Heart right ventricle (tissue), 16 donors: Measurements from ENCODE around the gene SV2A. TPM values are rescaled to one million over a fixed set of nuclear protein-coding genes. Genes with fewer than 3 reads are reported as not detected.

Experiments
- ATAC-seq, 8 donors: fragments of 200-7000 bp; cut with Tn5 transposase; one replicate each; pipeline ENCODE4 v1.9.1; 2020; ENCODE audit warnings: mild to moderate bottlenecking in 8 of 8, moderate library complexity in 8 of 8, moderate number of reproducible peaks in 1 of 8
- DNase-seq, 2 donors: peaks; one replicate each; pipeline ENCODE4 v3.0.0-alpha.2; 2020
- H3K27ac ChIP-seq, 10 donors: fragments of 200-600 bp; sonication (generic) in 2 of 10; one replicate each; pipeline versions ENCODE4 v1.5.0 to v1.8.0; 2020 to 2022; ENCODE audit warnings: mild to moderate bottlenecking in 3 of 10
- H3K27me3 ChIP-seq, 7 donors: fragments of 200-600 bp; one replicate each; pipeline ENCODE4 v1.8.0; 2021 to 2022; ENCODE audit warnings: mild to moderate bottlenecking in 2 of 7
- H3K36me3 ChIP-seq, 9 donors: fragments of 200-600 bp; sonication (generic) in 1 of 9; one replicate each; pipeline versions ENCODE4 v1.5.0 to v1.8.0; 2020 to 2022; ENCODE audit warnings: mild to moderate bottlenecking in 2 of 9
- H3K4me1 ChIP-seq, 9 donors: fragments of 200-600 bp; sonication (generic) in 1 of 9; one replicate each; pipeline versions ENCODE4 v1.5.0 to v1.8.0; 2020 to 2022; ENCODE audit warnings: mild to moderate bottlenecking in 4 of 9
- H3K4me3 ChIP-seq, 10 donors: fragments of 200-600 bp; sonication (generic) in 2 of 10; one replicate each; pipeline versions ENCODE4 v1.5.0 to v1.8.0; 2020 to 2022; ENCODE audit warnings: mild to moderate bottlenecking in 7 of 10, moderate library complexity in 2 of 10
- H3K9me3 ChIP-seq, 11 donors: fragments of 200-600 bp in 10 of 11; sonication (generic) in 2 of 11; one replicate each; pipeline versions ENCODE4 v1.5.0 to v1.8.0; 2013 to 2022; ENCODE audit warnings: mild to moderate bottlenecking in 2 of 11, control low read depth in 1 of 11, moderate library complexity in 1 of 11
- CTCF ChIP-seq, 9 donors: fragments of 200-600 bp; sonication (generic) in 2 of 9; IDR thresholded peaks; one replicate each; pipeline versions ENCODE4 v1.5.0 to v1.8.0; 2021 to 2022; ENCODE audit warnings: antibody characterized with exemption in 9 of 9, mild to moderate bottlenecking in 5 of 9, moderate library complexity in 1 of 9
- WGBS, 2 donors: extraction: QIAGEN DNeasy Blood & Tissue Kit; methylation state at CpG; one replicate each; pipeline ENCODE4 v1.1.7; 2013; ENCODE audit warnings: inconsistent platforms in 1 of 2; 5-methylcytosine and 5-hydroxymethylcytosine counted together
- intact Hi-C, 10 donors: fragments of 100-400 bp; cut with DNase I; formaldehyde crosslinking; loops; one replicate each; pipeline versions ENCODE4 v1.11.1 to v1.14.2; 2022
- polyA plus RNA-seq, 2 donors: library from polyadenylated mRNA; stranded (reverse); fragments of 200-250 nt; gene quantifications; one replicate each; pipeline ENCODE4 v1.2.3, GENCODE V29; 2013
- total RNA-seq, 10 donors: library from RNA; stranded (reverse); fragmentation: NEBNext Ultra II Directional in 3 of 10; extraction: Animal tissue kit (Norgen Biotek cat#: 25700) in 3 of 10; gene quantifications; one replicate each; pipeline versions ENCODE4 v1.2.1 to v1.2.4, GENCODE V29; 2021 to 2023
- donor health status: Arrhythmogenic right ventricular cardiomyopathy.
- donor health status: ischemic (EF 13 %, LVEDD 7.1; RV severe dilation, severe dysfunction).
- donor health status: healthy with polysubstance abuse.
- donor health status: DM: no; HTN: yes; CAD: no.
- donor health status: DM: no; HTN: no; CAD: no.
- donor health status: ischemic (EF 25% LVEDD 6.9; RV normal size, moderate dysfunction).
- donor health status: ischemic (EF 25% LVEDD 5.7; RV mildly dilated, moderate dysfunction).
- donor health status: healthy.
- donor health status: DM: yes; HTN: yes; CAD: no.
- donor health status: Ischemic cardiomyopathy.
- donor health status: ischemic (EF 35%, LVEDD 5.7; RV mildly dilated, moderate dysfunction).
- donor health status: nonischemic (EF 11% LVEDD 7.7; RV severe dilation, severe dysfunction).
- donor health status: DM: yes; HTN: yes; CAD: no.
- donor health status: PGD.
- donor health status: ischemic (EF 29% LVEDD 5.4; RV normal size, mild dysfunction).
- donor health status: nonischemic (EF 23%, LVEDD 6.1; RV moderate dilation, normal function).

Gene SV2A
- total and polyA plus RNA-seq, 12 donors, result 0.14 to 0.68 (median 0.37) TPM

- DNase-seq (peak; percentile 84 to 87), ATAC-seq (peak; percentile 51 to 75 (median 70))
- intact Hi-C loops, result no loop called here
- WGBS, 2 donors, result 0% methylated on average over 36 of the region's 36 CpGs
- H3K4me1 ChIP-seq, result peaks cover 0 to 35% (median 30%) of the 10 kb centered on the region in 9 donors
- H3K4me3 ChIP-seq, result peak overlapping the region; percentile 55 to 95 (median 72)
- H3K27me3 ChIP-seq, result no peaks in the 10 kb centered on the region
- peak in 4 of 9 donors; percentile 14 to 32 (median 21) for TF ChIP-seq CTCF (IDR thresholded peaks at IDR 0.05)
- H3K36me3 ChIP-seq, result no peaks in the 10 kb centered on the region
- H3K9me3 ChIP-seq, result no peaks in the 10 kb centered on the region
- peak overlapping the region; percentile 89 to 100 (median 98) for H3K27ac ChIP-seq
Observed at GRCh38 chr1:149885339-149886120, 32.1 kb downstream of the SV2A start.

- TF ChIP-seq CTCF (IDR thresholded peaks at IDR 0.05), result no peak
- peaks cover 0 to 35% (median 30%) of the 10 kb centered on the region in 9 donors for H3K4me1 ChIP-seq
- intact Hi-C loops, result no loop called here
Observed at GRCh38 chr1:149884433-149885338, 33.0 kb downstream of the SV2A start.

GRCh38 chr1:149883598-149884247 is 33.9 kb downstream of the SV2A start:
- no peaks in the 10 kb centered on the region for H3K9me3 ChIP-seq
- no peak overlapping the region for H3K27ac ChIP-seq
- ATAC-seq (no peak), DNase-seq (no peak)
- no peak for TF ChIP-seq CTCF (IDR thresholded peaks at IDR 0.05)
- peak overlapping the region in 5 of 10 donors; percentile 69 to 95 (median 82) for H3K4me3 ChIP-seq
- no peaks in the 10 kb centered on the region for H3K27me3 ChIP-seq
- WGBS, 2 donors, result 79 to 85% methylated on average over 3 of the region's 3 CpGs
- H3K4me1 ChIP-seq, result peaks cover 0 to 30% (median 24%) of the 10 kb centered on the region in 9 donors
- H3K36me3 ChIP-seq, result no peaks in the 10 kb centered on the region
- intact Hi-C loops, result no loop called here

More at GRCh38 chr1:149884433-149885338, 33.0 kb downstream of the SV2A start:
- Histone ChIP-seq H3K27ac (peak overlapping the region in 9 of 10 donors; percentile 97 to 100 (median 98)), H3K36me3 (no peaks in the 10 kb centered on the region), H3K4me3 (peak overlapping the region; percentile 55 to 95 (median 72)), H3K9me3 (no peaks in the 10 kb centered on the region), H3K27me3 (no peaks in the 10 kb centered on the region)
- ATAC-seq, result no peak
- no peak for DNase-seq
- 8 to 13% methylated on average over 9 of the region's 9 CpGs for WGBS, 2 donors

- WGBS, 2 donors, result 91 to 97% methylated on average over 1 of the region's 1 CpG
- no peak for TF ChIP-seq CTCF (IDR thresholded peaks at IDR 0.05)
- Histone ChIP-seq H3K4me3 (no peak overlapping the region), H3K27ac (no peak overlapping the region), H3K9me3 (no peaks in the 10 kb centered on the region), H3K36me3 (no peaks in the 10 kb centered on the region), H3K27me3 (no peaks in the 10 kb centered on the region), H3K4me1 (peaks cover 0 to 26% (median 19%) of the 10 kb centered on the region in 9 donors)
- no peak for DNase-seq
- ATAC-seq, result no peak
- intact Hi-C loops, result no loop called here
Observed at GRCh38 chr1:149881876-149882275, 35.8 kb downstream of the SV2A start.
